Measurements from ENCODE around the gene ATP6V1B1.
"Not testable (repeated sequence)": the region's sequence is repeated elsewhere in the genome, so short reads cannot be mapped to it uniquely, and the experiment has no call there.

- TF ChIP-seq MAX (IDR thresholded peaks at IDR 0.05); YY1 (IDR thresholded peaks at IDR 0.05); JUND (IDR thresholded peaks at IDR 0.05); FOXA2 (IDR thresholded peaks at IDR 0.05); EGR1 (IDR thresholded peaks at IDR 0.05; ENCODE audit: low read depth in 2 of 2); CTCF (IDR thresholded peaks at IDR 0.05; ENCODE audit: low read depth, low read length, missing input control): not testable (repeated sequence)
Observed at GRCh38 chr2:70998885-70999284, 63.2 kb downstream of the ATP6V1B1 start.

Measured in liver (tissue), 3 donors.